ENCODE data around the gene KRT39.

- TF ChIP-seq POLR2AphosphoS5 (IDR thresholded peaks at IDR 0.05; ENCODE audit: borderline replicate concordance, low read depth, low read length) (no peak), EZH2 (IDR thresholded peaks at IDR 0.05) (no peak), FOXP2 (optimal IDR thresholded peaks at IDR 0.05; ENCODE audit: control extremely low read depth, extremely low read length, insufficient read depth) (no peak)
Measured at GRCh38 chr17:40984226-40984625, 17.5 kb upstream of the KRT39 start, which contains the start of gene KRT40.

Data from SK-N-MC (cell line).